ENCODE data around the gene NTN1.

- TF ChIP-seq, protein P1, sequence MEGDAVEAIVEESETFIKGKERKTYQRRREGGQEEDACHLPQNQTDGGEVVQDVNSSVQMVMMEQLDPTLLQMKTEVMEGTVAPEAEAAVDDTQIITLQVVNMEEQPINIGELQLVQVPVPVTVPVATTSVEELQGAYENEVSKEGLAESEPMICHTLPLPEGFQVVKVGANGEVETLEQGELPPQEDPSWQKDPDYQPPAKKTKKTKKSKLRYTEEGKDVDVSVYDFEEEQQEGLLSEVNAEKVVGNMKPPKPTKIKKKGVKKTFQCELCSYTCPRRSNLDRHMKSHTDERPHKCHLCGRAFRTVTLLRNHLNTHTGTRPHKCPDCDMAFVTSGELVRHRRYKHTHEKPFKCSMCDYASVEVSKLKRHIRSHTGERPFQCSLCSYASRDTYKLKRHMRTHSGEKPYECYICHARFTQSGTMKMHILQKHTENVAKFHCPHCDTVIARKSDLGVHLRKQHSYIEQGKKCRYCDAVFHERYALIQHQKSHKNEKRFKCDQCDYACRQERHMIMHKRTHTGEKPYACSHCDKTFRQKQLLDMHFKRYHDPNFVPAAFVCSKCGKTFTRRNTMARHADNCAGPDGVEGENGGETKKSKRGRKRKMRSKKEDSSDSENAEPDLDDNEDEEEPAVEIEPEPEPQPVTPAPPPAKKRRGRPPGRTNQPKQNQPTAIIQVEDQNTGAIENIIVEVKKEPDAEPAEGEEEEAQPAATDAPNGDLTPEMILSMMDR (IDR thresholded peaks at IDR 0.05; ENCODE audit: poor library complexity, severe bottlenecking), result no peak
- TF ChIP-seq EP300 (conservative IDR thresholded peaks at IDR 0.05; ENCODE audit: poor library complexity, severe bottlenecking) (no peak), MXI1 (conservative IDR thresholded peaks at IDR 0.05; ENCODE audit: poor library complexity, severe bottlenecking) (no peak), EZH2 (IDR thresholded peaks at IDR 0.05; ENCODE audit: borderline replicate concordance, insufficient read depth, low read length, poor library complexity, severe bottlenecking) (no peak), TAF1 (IDR thresholded peaks at IDR 0.05; ENCODE audit: low read depth) (no peak), REST (IDR thresholded peaks at IDR 0.05; ENCODE audit: borderline replicate concordance) (no peak), POLR2AphosphoS5 (IDR thresholded peaks at IDR 0.05) (no peak), SMC3 (conservative IDR thresholded peaks at IDR 0.05; ENCODE audit: poor library complexity) (no peak), RAD21 (conservative IDR thresholded peaks at IDR 0.05) (no peak)
Observed at GRCh38 chr17:9220398-9221146, 199.3 kb downstream of the NTN1 start.

Data from neural cell (in vitro differentiated cells).